Sigmoid colon (tissue), 4 donors: ENCODE results near the gene CAMTA1.

ENCODE experiments used
- POLR2A ChIP-seq, 2 donors: fragments of 450-650 bp; IDR thresholded peaks; one replicate each; pipeline ENCODE4 v1.6.1; 2016; ENCODE audit warnings: antibody characterized with exemption in 2 of 2, mild to moderate bottlenecking in 2 of 2, moderate library complexity in 2 of 2
- POLR2AphosphoS5 ChIP-seq, 4 donors: sonication (generic); formaldehyde crosslinking; IDR thresholded peaks; one replicate each; pipeline ENCODE4 v1.6.1; 2017; ENCODE audit warnings: antibody characterized with exemption in 4 of 4
- TF ChIP-seq, protein P1 (sequence below), 4 experiments: fragments of 450-650 bp in 3 of 4; fragments of 200-600 bp in 1 of 4; IDR thresholded peaks; one replicate each; pipeline ENCODE4 v1.5.1; 2016 to 2019; ENCODE audit warnings: antibody characterized with exemption in 4 of 4, mild to moderate bottlenecking in 3 of 4, moderate library complexity in 2 of 4

- TF ChIP-seq POLR2AphosphoS5 (IDR thresholded peaks at IDR 0.05) (no peak), POLR2A (IDR thresholded peaks at IDR 0.05) (no peak)
- TF ChIP-seq, protein P1, sequence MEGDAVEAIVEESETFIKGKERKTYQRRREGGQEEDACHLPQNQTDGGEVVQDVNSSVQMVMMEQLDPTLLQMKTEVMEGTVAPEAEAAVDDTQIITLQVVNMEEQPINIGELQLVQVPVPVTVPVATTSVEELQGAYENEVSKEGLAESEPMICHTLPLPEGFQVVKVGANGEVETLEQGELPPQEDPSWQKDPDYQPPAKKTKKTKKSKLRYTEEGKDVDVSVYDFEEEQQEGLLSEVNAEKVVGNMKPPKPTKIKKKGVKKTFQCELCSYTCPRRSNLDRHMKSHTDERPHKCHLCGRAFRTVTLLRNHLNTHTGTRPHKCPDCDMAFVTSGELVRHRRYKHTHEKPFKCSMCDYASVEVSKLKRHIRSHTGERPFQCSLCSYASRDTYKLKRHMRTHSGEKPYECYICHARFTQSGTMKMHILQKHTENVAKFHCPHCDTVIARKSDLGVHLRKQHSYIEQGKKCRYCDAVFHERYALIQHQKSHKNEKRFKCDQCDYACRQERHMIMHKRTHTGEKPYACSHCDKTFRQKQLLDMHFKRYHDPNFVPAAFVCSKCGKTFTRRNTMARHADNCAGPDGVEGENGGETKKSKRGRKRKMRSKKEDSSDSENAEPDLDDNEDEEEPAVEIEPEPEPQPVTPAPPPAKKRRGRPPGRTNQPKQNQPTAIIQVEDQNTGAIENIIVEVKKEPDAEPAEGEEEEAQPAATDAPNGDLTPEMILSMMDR (IDR thresholded peaks at IDR 0.05): no peak
Measured at GRCh38 chr1:7538033-7538432, 752.8 kb downstream of the CAMTA1 start.
